ENCODE results near the gene ISYNA1.

DNA sequence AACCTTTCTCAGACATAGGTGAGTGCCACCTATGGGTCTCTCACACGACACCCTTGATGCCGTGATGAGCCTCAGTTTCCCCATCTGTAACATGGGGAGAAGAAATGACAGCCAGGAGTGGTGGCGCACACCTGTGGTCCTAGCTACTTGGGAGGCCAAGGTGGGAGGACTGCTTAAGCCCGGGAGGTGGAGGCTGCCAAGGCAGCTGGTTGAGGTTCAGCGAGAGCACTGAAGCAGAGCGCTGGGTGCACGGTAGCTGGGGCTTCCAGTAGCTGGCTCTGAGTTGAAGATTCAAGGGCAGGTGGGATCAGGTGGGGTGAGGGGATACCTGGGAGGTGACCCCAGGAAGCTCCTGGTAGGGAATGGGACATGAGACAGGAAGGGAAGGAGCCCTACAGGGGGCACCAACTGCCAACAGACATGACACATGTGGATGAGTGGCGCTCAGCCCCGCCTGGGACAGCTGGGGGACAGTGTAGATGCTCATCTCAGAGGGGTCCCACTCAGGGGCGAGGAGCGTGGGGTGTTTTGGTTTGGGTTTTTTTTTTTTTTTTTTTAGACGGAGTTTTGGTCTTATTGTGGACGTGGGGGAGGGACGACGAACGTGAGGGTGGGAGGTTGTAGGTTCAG, 25.2 kb downstream of the ISYNA1 start:
- no peak for TF ChIP-seq BHLHE40 (IDR thresholded peaks at IDR 0.05; ENCODE audit: borderline replicate concordance)
- TF ChIP-seq FOXK2 (IDR thresholded peaks at IDR 0.05) = no peak
- TF ChIP-seq SUZ12 (IDR thresholded peaks at IDR 0.05) = no peak
- no peak for TF ChIP-seq CTBP1 (IDR thresholded peaks at IDR 0.05; ENCODE audit: borderline replicate concordance)
- no peak for TF ChIP-seq ARNT (IDR thresholded peaks at IDR 0.05)
- TF ChIP-seq HDGF (IDR thresholded peaks at IDR 0.05; ENCODE audit: borderline replicate concordance) = no peak
- TF ChIP-seq FOXM1 (IDR thresholded peaks at IDR 0.05; ENCODE audit: borderline replicate concordance) = no peak
- TF ChIP-seq L3MBTL2 (conservative IDR thresholded peaks at IDR 0.05) = no peak
- TF ChIP-seq, protein P1, sequence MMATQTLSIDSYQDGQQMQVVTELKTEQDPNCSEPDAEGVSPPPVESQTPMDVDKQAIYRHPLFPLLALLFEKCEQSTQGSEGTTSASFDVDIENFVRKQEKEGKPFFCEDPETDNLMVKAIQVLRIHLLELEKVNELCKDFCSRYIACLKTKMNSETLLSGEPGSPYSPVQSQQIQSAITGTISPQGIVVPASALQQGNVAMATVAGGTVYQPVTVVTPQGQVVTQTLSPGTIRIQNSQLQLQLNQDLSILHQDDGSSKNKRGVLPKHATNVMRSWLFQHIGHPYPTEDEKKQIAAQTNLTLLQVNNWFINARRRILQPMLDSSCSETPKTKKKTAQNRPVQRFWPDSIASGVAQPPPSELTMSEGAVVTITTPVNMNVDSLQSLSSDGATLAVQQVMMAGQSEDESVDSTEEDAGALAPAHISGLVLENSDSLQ (IDR thresholded peaks at IDR 0.05) = no peak
- TF ChIP-seq TARDBP (IDR thresholded peaks at IDR 0.05) = no peak
- TF ChIP-seq SP1 (IDR thresholded peaks at IDR 0.05) = no peak
- no peak for TF ChIP-seq ELF4 (IDR thresholded peaks at IDR 0.05)
